Loucy (cell line): ENCODE data around the gene LCOR.

Experiments used
- H2AFZ ChIP-seq: fragments of 200-600 bp; sonication (generic); 2 replicates; pipeline ENCODE4 v1.6.0; 2016; ENCODE audit warnings: antibody characterized with exemption, mild to moderate bottlenecking, low read length, moderate library complexity
- H3F3A ChIP-seq: fragments of 200-600 bp; 2 replicates; pipeline ENCODE4 v1.6.0; 2016; ENCODE audit warnings: antibody characterized with exemption, low read depth, mild to moderate bottlenecking
- H3K27me3 ChIP-seq: fragments of 200-600 bp; sonication (generic); 2 replicates; pipeline ENCODE4 v1.6.1; 2014; ENCODE audit warnings: low read length, mild to moderate bottlenecking; ENCODE audit not compliant: insufficient read depth, poor library complexity, severe bottlenecking
- H3K36me3 ChIP-seq: fragments of 200-600 bp; sonication (generic); 2 replicates; pipeline ENCODE4 v1.6.1; 2016; ENCODE audit warnings: low read length; ENCODE audit not compliant: insufficient read depth
- H3K4me1 ChIP-seq: fragments of 200-600 bp; sonication (generic); 2 replicates; pipeline ENCODE4 v1.5.1; 2014; ENCODE audit warnings: low read length, mild to moderate bottlenecking; ENCODE audit not compliant: insufficient read depth, poor library complexity, severe bottlenecking
- H3K4me2 ChIP-seq: fragments of 200-600 bp; sonication (generic); 2 replicates; pipeline ENCODE4 v1.6.0; 2014; ENCODE audit warnings: antibody characterized with exemption, low read length, low read depth, mild to moderate bottlenecking; ENCODE audit not compliant: poor library complexity, severe bottlenecking
- H3K4me3 ChIP-seq: fragments of 200-600 bp; sonication (generic); 2 replicates; pipeline ENCODE4 v1.5.1; 2014; ENCODE audit warnings: low read length, mild to moderate bottlenecking, mixed read lengths; ENCODE audit not compliant: poor library complexity, severe bottlenecking
- H3K79me2 ChIP-seq: fragments of 200-600 bp; sonication (generic); 2 replicates; pipeline ENCODE4 v1.6.1; 2014; ENCODE audit warnings: low read length; ENCODE audit not compliant: insufficient read depth
- H3K9ac ChIP-seq: fragments of 200-600 bp; sonication (generic); 2 replicates; pipeline ENCODE4 v1.6.0; 2014; ENCODE audit warnings: mild to moderate bottlenecking, low read depth, low read length, moderate library complexity; ENCODE audit not compliant: poor library complexity, severe bottlenecking
- H3K9me2 ChIP-seq: fragments of 200-600 bp; sonication (generic); replicated peaks from 2 replicates; pipeline ENCODE4 v1.6.1; 2016; ENCODE audit warnings: low read depth, low read length, mixed read lengths
- H3K9me3 ChIP-seq: fragments of 200-600 bp; sonication (generic); 2 replicates; pipeline ENCODE4 v1.6.1; 2014; ENCODE audit warnings: mild to moderate bottlenecking, antibody characterized with exemption, low read length, low read depth; ENCODE audit not compliant: insufficient read depth
- H4K20me1 ChIP-seq: fragments of 200-600 bp; sonication (generic); 2 replicates; pipeline ENCODE4 v1.6.0; 2014; ENCODE audit warnings: antibody characterized with exemption, low read length, mild to moderate bottlenecking; ENCODE audit not compliant: insufficient read depth, poor library complexity, severe bottlenecking
- EZH2phosphoT487 ChIP-seq: fragments of 200-600 bp; IDR thresholded peaks from 2 replicates; pipeline ENCODE4 v1.6.1; 2018; ENCODE audit warnings: antibody characterized with exemption, mild to moderate bottlenecking, moderate library complexity, borderline replicate concordance
- TF ChIP-seq, protein P1 (sequence below): fragments of 200-600 bp; sonication (generic); conservative IDR thresholded peaks from 2 replicates; pipeline ENCODE4 v1.5.1; 2014; ENCODE audit warnings: mild to moderate bottlenecking, antibody characterized with exemption, low read length

LCOR gene

DNA sequence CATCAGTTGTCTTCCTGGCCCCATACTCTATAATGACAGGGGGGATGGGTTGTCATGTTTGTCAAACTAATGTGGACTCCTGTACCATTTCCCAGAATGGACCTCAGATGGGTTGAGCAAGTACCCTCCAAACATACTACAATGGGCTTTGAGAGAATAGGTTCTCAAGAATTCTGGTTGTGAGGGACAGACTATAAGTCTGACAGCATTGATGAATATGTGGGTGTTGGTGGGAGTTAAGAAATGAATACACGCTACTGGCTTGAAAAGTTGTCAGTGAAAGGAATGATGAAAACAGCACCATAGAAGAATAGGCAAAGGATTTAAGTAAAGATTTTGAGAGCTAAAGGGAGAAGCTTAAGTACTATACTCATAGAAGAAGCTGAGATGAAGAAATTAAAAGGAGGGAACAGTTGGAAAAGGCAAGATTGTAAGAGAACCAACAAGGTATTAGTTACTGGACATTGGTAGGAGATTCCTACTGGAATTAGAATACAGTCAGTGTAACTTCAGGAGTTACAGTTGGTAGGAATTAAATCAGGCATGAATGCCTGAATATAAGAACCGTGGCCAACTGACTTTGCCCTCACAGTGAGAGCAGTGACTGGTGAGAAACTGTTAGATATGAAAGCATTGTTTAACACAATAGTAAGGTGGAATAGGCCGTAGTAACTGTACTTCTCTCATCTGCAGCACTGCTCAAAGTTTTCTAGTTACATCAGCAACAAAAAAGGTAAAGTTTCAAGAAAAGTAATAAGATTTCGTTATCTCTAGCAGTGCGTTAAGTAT lies 86.3 kb downstream of the LCOR start:
- TF ChIP-seq EZH2phosphoT487: no peak
- TF ChIP-seq, protein P1, sequence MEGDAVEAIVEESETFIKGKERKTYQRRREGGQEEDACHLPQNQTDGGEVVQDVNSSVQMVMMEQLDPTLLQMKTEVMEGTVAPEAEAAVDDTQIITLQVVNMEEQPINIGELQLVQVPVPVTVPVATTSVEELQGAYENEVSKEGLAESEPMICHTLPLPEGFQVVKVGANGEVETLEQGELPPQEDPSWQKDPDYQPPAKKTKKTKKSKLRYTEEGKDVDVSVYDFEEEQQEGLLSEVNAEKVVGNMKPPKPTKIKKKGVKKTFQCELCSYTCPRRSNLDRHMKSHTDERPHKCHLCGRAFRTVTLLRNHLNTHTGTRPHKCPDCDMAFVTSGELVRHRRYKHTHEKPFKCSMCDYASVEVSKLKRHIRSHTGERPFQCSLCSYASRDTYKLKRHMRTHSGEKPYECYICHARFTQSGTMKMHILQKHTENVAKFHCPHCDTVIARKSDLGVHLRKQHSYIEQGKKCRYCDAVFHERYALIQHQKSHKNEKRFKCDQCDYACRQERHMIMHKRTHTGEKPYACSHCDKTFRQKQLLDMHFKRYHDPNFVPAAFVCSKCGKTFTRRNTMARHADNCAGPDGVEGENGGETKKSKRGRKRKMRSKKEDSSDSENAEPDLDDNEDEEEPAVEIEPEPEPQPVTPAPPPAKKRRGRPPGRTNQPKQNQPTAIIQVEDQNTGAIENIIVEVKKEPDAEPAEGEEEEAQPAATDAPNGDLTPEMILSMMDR: no peak
- Histone ChIP-seq H3K4me3 (no peak overlapping the region), H3K4me2 (no peak overlapping the region), H3F3A (no peaks in the 10 kb centered on the region), H3K36me3 (peaks cover 27% of the 10 kb centered on the region; the same call in 1 of the 2 replicates), H4K20me1 (peaks cover 19% of the 10 kb centered on the region), H3K79me2 (peaks cover 57% of the 10 kb centered on the region), H2AFZ (no peak overlapping the region), H3K9me2 (no peaks in the 10 kb centered on the region), H3K9me3 (no peaks in the 10 kb centered on the region), H3K4me1 (peaks cover 5% of the 10 kb centered on the region), H3K9ac (no peak overlapping the region), H3K27me3 (no peaks in the 10 kb centered on the region)

DNA sequence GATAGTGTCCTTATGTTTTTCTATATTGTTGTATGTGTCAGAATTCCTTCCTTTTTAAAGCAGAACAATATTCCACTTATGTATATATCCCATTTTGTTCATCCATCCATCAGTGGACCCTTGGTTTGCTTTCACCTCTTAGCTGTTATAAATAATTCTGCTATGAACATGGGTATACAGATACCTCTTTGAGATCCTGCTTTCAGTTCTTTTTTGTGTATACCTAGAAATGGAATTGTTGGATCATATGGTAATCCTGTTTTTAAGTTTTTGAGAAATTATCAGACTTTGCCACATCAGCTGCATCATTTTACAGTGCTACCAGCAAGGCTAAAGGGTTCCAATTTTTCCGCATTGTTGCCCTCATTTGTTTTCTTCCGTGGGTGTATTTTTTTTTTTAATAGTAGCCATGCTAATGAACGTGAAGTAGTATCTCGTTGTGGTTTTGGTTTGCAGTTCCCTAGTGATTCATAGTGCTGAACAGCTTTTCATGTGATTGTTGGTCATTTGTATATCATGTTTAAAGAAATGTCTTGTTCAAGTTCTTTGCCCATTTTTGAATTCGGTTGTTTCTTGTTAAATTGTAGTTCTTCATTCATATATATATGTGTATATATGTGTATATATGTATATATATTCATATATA lies 87.8 kb downstream of the LCOR start:
- H3K4me1 ChIP-seq: peaks cover 5% of the 10 kb centered on the region
- H3K79me2 ChIP-seq: peaks cover 59% of the 10 kb centered on the region
- no peak overlapping the region for H3K4me3 ChIP-seq
- no peaks in the 10 kb centered on the region for H3K27me3 ChIP-seq
- no peak overlapping the region for H3K9ac ChIP-seq
- no peaks in the 10 kb centered on the region for H3K9me2 ChIP-seq
- no peak overlapping the region for H3K4me2 ChIP-seq
- H3K36me3 ChIP-seq: peaks cover 20% of the 10 kb centered on the region; the same call in 1 of the 2 replicates
- H2AFZ ChIP-seq: no peak overlapping the region
- H4K20me1 ChIP-seq: peaks cover 25% of the 10 kb centered on the region
- no peaks in the 10 kb centered on the region for H3F3A ChIP-seq
- TF ChIP-seq EZH2phosphoT487: no peak
- TF ChIP-seq, protein P1: no peak
- H3K9me3 ChIP-seq: no peaks in the 10 kb centered on the region

DNA sequence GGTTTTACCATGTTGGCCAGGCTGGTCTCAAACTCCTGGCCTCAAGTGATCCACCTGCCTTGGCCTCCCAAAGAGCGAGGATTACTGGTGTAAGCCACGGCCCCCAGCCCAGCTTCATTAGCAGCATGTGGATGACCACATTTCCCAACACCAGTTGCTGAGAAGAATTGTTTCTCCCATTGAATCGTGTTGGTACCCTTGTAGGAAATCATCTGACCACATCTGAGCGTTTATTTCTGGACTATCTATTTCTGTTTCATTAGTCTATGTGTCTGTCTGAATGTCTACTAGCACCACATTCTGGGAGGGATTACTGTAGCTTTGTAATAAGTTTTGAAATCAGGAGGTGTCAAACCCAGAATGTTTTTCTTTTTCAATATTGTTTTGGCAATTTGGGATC lies 89.6 kb downstream of the LCOR start:
- H3K4me2 ChIP-seq: no peak overlapping the region
- no peaks in the 10 kb centered on the region for H3F3A ChIP-seq

More for the DNA sequence above, 89.6 kb downstream of the LCOR start:
- Histone ChIP-seq H3K4me3 (no peak overlapping the region), H3K9ac (no peak overlapping the region), H4K20me1 (peaks cover 31% of the 10 kb centered on the region), H2AFZ (no peak overlapping the region), H3K9me3 (no peaks in the 10 kb centered on the region), H3K9me2 (no peaks in the 10 kb centered on the region), H3K79me2 (peaks cover 70% of the 10 kb centered on the region), H3K4me1 (peaks cover 5% of the 10 kb centered on the region), H3K36me3 (peaks cover 14% of the 10 kb centered on the region; the same call in 1 of the 2 replicates), H3K27me3 (no peaks in the 10 kb centered on the region)
- no peak for TF ChIP-seq EZH2phosphoT487
- TF ChIP-seq, protein P1: no peak
